HepG2 (cell line): ENCODE results near the gene MRPL58. TPM values are rescaled to one million over a fixed set of nuclear protein-coding genes. Genes with fewer than 3 reads are reported as not detected.

Experiments used
- EHMT2 ChIP-seq: fragments of 200-600 bp; sonication (generic); IDR thresholded peaks from 2 replicates; pipeline ENCODE4 v1.7.0; 2017; ENCODE audit warnings: antibody characterized with exemption, low read depth, low read length, borderline replicate concordance
- EP300 ChIP-seq, 3 experiments: sonication (generic) in 1 of 3; formaldehyde crosslinking in 1 of 3; IDR thresholded peaks; 2 replicates each; pipeline versions ENCODE4 v1.5.1 to v1.6.1; 2011 to 2020; ENCODE audit warnings: low read depth in 2 of 3, low read length in 2 of 3, borderline replicate concordance in 1 of 3, improper control_type of control experiment in 1 of 3, mild to moderate bottlenecking in 1 of 3, missing genetic modification reagents in 1 of 3, moderate library complexity in 1 of 3
- EZH2 ChIP-seq: conservative IDR thresholded peaks from 2 replicates; pipeline ENCODE4 v1.6.1; 2012; ENCODE audit warnings: mild to moderate bottlenecking, low read depth, low read length, moderate library complexity
- FOXA3 ChIP-seq: IDR thresholded peaks from 2 replicates; pipeline ENCODE4 v1.6.1; 2016; ENCODE audit warnings: missing genetic modification reagents, missing compliant biosample characterization
- FOXM1 ChIP-seq: sonication (generic); formaldehyde crosslinking; IDR thresholded peaks from 2 replicates; pipeline ENCODE4 v1.5.0; 2020; ENCODE audit warnings: missing genetic modification reagents
- GABPA ChIP-seq, 2 experiments: IDR thresholded peaks; 2 replicates each; pipeline ENCODE4 v1.6.1; 2011 to 2016; ENCODE audit warnings: low read depth in 2 of 2, low read length in 1 of 2, missing biosample characterization in 1 of 2, missing genetic modification characterization in 1 of 2
- NR1H2 ChIP-seq: sonication (generic); formaldehyde crosslinking; IDR thresholded peaks from 2 replicates; pipeline ENCODE4 v1.8.1; 2022; ENCODE audit warnings: low read depth, missing genetic modification reagents, borderline replicate concordance
- RXRA ChIP-seq: sonication (generic); formaldehyde crosslinking; IDR thresholded peaks from 2 replicates; pipeline ENCODE4 v1.5.1; 2020; ENCODE audit warnings: missing genetic modification reagents
- SNRNP70 ChIP-seq: fragments of 200-400 bp; formaldehyde crosslinking; IDR thresholded peaks from 2 replicates; pipeline ENCODE4 v1.6.1; 2017; ENCODE audit warnings: mild to moderate bottlenecking, low read depth, low read length, moderate library complexity
- TBX3 ChIP-seq: fragments of 450-650 bp; IDR thresholded peaks from 2 replicates; pipeline ENCODE4 v1.6.1; 2017; ENCODE audit warnings: antibody characterized with exemption, mild to moderate bottlenecking, inconsistent platforms, borderline replicate concordance
- THAP11 ChIP-seq: IDR thresholded peaks from 2 replicates; pipeline ENCODE4 v1.6.1; 2016; ENCODE audit warnings: missing biosample characterization, missing genetic modification reagents
- TMF1 ChIP-seq: sonication (generic); formaldehyde crosslinking; IDR thresholded peaks from 2 replicates; pipeline ENCODE4 v1.8.1; 2022; ENCODE audit warnings: low read depth, missing genetic modification reagents
- U2AF1 ChIP-seq: fragments of 200-400 bp; formaldehyde crosslinking; optimal IDR thresholded peaks from 2 replicates; pipeline ENCODE3; 2017; ENCODE audit warnings: mild to moderate bottlenecking, low read depth, low read length
- ZBTB33 ChIP-seq: sonication (generic); formaldehyde crosslinking; IDR thresholded peaks from 2 replicates; pipeline ENCODE4 v1.4.0; 2020; ENCODE audit warnings: missing genetic modification reagents
- ZNF574 ChIP-seq: sonication (generic); formaldehyde crosslinking; IDR thresholded peaks from 2 replicates; pipeline ENCODE4 v1.4.0; 2020; ENCODE audit warnings: missing genetic modification reagents
- ZNF652 ChIP-seq: IDR thresholded peaks from 2 replicates; pipeline ENCODE4 v1.6.1; 2016; ENCODE audit warnings: low read depth, borderline replicate concordance
- ZNF740 ChIP-seq: sonication (generic); formaldehyde crosslinking; IDR thresholded peaks from 2 replicates; pipeline ENCODE4 v1.4.0; 2020; ENCODE audit warnings: missing genetic modification reagents
- polyA plus RNA-seq, 8 experiments: library from polyadenylated mRNA; depleted of rRNA in 3 of 8; stranded (reverse) in 7 of 8; unstranded in 1 of 8; fragments of >200 nt; fragmentation: Illumina TruSeq in 4 of 8; extraction: Trizol in 4 of 8; gene quantifications; 2 replicates each; pipeline versions ENCODE4 v1.2.1 to v1.2.3, GENCODE V29; 2011 to 2016; ENCODE audit warnings: low read depth in 4 of 8, missing spikeins in 1 of 8, mixed read lengths in 1 of 8; ENCODE audit not compliant: insufficient read depth in 1 of 8
- total RNA-seq, 5 experiments: library from RNA; depleted of rRNA; stranded (reverse); fragments of >200 nt; fragmentation: Illumina TruSeq; extraction: Trizol; gene quantifications; 2 replicates each; pipeline ENCODE4 v1.2.3, GENCODE V29; 2016; ENCODE audit warnings: low read depth in 1 of 5
- TF ChIP-seq, protein P1 (sequence below): sonication (generic); formaldehyde crosslinking; conservative IDR thresholded peaks from 2 replicates; pipeline ENCODE4 v1.4.0; 2020; ENCODE audit warnings: mild to moderate bottlenecking, missing genetic modification reagents, moderate library complexity
- TF ChIP-seq, protein P2 (sequence below): IDR thresholded peaks from 2 replicates; pipeline ENCODE4 v1.6.1; 2016; ENCODE audit warnings: low read depth, borderline replicate concordance

MRPL58 gene
- total and polyA plus RNA-seq, 2 of the 13 experiments (the other 11 are each of a cell fraction or from before 2014, with no cell fraction given): 44.9 to 68.9 TPM

- no peak for TF ChIP-seq FOXM1 (CRISPR knock-in tag)
- TF ChIP-seq TBX3: no peak
- TF ChIP-seq ZNF574 (CRISPR knock-in tag): no peak; the same call in 1 of the 2 replicates
- TF ChIP-seq U2AF1: no peak
- no peak for TF ChIP-seq ZNF652 (CRISPR knock-in tag)
- TF ChIP-seq TMF1: no peak
- TF ChIP-seq GABPA (IDR thresholded peaks at IDR 0.05; ENCODE audit: low read depth, low read length): no peak
- TF ChIP-seq GABPA (CRISPR knock-in tag; IDR thresholded peaks at IDR 0.05; ENCODE audit: low read depth): no peak
- 0 out of 2 replicates have a peak, but pooled peaks have one; percentile 54 for TF ChIP-seq THAP11 (CRISPR knock-in tag)
- 0 out of 2 replicates have a peak, but pooled peaks have one; percentile 38 for TF ChIP-seq ZNF740 (CRISPR knock-in tag)
- peak; percentile 91 for TF ChIP-seq FOXA3 (CRISPR knock-in tag)
- TF ChIP-seq, protein P1, sequence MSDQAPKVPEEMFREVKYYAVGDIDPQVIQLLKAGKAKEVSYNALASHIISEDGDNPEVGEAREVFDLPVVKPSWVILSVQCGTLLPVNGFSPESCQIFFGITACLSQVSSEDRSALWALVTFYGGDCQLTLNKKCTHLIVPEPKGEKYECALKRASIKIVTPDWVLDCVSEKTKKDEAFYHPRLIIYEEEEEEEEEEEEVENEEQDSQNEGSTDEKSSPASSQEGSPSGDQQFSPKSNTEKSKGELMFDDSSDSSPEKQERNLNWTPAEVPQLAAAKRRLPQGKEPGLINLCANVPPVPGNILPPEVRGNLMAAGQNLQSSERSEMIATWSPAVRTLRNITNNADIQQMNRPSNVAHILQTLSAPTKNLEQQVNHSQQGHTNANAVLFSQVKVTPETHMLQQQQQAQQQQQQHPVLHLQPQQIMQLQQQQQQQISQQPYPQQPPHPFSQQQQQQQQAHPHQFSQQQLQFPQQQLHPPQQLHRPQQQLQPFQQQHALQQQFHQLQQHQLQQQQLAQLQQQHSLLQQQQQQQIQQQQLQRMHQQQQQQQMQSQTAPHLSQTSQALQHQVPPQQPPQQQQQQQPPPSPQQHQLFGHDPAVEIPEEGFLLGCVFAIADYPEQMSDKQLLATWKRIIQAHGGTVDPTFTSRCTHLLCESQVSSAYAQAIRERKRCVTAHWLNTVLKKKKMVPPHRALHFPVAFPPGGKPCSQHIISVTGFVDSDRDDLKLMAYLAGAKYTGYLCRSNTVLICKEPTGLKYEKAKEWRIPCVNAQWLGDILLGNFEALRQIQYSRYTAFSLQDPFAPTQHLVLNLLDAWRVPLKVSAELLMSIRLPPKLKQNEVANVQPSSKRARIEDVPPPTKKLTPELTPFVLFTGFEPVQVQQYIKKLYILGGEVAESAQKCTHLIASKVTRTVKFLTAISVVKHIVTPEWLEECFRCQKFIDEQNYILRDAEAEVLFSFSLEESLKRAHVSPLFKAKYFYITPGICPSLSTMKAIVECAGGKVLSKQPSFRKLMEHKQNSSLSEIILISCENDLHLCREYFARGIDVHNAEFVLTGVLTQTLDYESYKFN (CRISPR knock-in tag): peak; percentile 47; the same call in 1 of the 2 replicates
- TF ChIP-seq RXRA (CRISPR knock-in tag): no peak; the same call in 1 of the 2 replicates
- no peak; the same call in 1 of the 2 replicates for TF ChIP-seq ZBTB33 (CRISPR knock-in tag)
- TF ChIP-seq, protein P2, sequence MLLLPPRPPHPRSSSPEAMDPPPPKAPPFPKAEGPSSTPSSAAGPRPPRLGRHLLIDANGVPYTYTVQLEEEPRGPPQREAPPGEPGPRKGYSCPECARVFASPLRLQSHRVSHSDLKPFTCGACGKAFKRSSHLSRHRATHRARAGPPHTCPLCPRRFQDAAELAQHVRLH (CRISPR knock-in tag): 0 out of 2 replicates have a peak, but pooled peaks have one; percentile 16
- no peak for TF ChIP-seq EP300 (IDR thresholded peaks at IDR 0.05; ENCODE audit: low read depth in 2 of 2, low read length in 2 of 2)
- no peak for TF ChIP-seq EP300 (CRISPR knock-in tag; IDR thresholded peaks at IDR 0.05; ENCODE audit: borderline replicate concordance)
- TF ChIP-seq NR1H2 (CRISPR knock-in tag): 0 out of 2 replicates have a peak, but pooled peaks have one; percentile 32
- TF ChIP-seq EHMT2: no peak
- no peak for TF ChIP-seq EZH2
- TF ChIP-seq SNRNP70: no peak
Observed at GRCh38 chr17:74972107-74972972, 40.1 kb upstream of the MRPL58 start, which contains the start of gene HID1 (continued).
